ENCODE measurements around the gene GGA1.
"Not testable (repeated sequence)": the region's sequence is repeated elsewhere in the genome, so short reads cannot be mapped to it uniquely, and the experiment has no call there.

Gene GGA1

DNA sequence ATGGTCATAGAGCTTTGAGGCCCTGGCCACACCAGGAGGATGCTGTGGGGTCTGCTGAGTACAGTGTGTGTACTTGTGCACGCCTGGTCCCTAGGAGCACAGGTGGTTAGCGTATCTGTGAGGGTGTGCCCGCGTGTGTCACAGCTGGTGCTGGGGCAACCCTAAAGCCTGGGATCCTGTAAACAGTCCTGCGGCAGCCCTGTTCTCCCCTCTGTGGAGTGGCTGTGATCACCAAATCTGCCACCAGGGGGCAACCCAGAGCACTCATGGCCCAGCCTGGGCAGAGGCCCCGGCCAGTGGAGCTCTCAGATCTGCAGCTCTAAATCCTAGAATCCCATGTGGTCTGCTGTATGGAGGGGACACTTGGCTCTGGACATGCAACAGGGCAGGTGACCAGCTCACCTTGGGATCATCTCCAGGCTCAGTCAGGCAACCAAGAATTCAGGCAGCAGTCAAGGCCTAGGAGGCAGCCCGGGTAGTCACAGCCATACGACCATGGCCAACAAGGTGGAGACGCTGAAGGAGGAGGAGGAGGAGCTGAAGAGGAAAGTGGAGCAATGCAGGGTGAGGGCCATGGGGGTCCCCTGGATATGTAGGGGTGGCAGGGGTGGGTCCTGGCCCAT lies 34.7 kb downstream of the GGA1 start:
- peak; percentile 77 for DNase-seq (ENCODE audit: low read depth)
- TF ChIP-seq, protein P1, sequence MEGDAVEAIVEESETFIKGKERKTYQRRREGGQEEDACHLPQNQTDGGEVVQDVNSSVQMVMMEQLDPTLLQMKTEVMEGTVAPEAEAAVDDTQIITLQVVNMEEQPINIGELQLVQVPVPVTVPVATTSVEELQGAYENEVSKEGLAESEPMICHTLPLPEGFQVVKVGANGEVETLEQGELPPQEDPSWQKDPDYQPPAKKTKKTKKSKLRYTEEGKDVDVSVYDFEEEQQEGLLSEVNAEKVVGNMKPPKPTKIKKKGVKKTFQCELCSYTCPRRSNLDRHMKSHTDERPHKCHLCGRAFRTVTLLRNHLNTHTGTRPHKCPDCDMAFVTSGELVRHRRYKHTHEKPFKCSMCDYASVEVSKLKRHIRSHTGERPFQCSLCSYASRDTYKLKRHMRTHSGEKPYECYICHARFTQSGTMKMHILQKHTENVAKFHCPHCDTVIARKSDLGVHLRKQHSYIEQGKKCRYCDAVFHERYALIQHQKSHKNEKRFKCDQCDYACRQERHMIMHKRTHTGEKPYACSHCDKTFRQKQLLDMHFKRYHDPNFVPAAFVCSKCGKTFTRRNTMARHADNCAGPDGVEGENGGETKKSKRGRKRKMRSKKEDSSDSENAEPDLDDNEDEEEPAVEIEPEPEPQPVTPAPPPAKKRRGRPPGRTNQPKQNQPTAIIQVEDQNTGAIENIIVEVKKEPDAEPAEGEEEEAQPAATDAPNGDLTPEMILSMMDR (IDR thresholded peaks at IDR 0.05; ENCODE audit: low read depth, low read length), result peak; percentile 89
- TF ChIP-seq POLR2A (IDR thresholded peaks at IDR 0.05; ENCODE audit: extremely low read depth, insufficient read length), result no peak
- TF ChIP-seq, protein P2, sequence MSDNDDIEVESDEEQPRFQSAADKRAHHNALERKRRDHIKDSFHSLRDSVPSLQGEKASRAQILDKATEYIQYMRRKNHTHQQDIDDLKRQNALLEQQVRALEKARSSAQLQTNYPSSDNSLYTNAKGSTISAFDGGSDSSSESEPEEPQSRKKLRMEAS (IDR thresholded peaks at IDR 0.05; ENCODE audit: low read depth, low read length), result 0 out of 2 replicates have a peak, but pooled peaks have one; percentile 21
- no peak overlapping the region for H3K4me3 ChIP-seq (ENCODE audit: low read depth, low read length)

DNA sequence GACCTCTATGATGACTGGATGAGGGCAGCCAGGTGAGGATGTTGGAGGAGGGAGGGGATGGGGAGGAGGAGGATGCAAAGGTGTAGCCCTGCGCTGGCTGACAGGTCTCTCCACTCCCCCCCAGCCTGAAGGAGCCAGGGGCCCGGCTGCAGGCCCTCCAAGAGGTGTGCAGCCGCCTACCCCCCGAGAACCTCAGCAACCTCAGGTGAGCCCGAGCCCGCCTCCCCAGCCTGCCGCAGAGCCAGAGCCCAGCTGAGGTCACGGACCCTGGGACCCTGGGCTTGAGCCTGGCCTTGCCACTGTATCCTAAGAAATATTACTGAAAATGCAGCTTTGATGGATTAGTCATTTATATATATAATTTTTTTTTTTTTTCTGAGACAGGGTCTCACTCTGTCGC lies 38.7 kb downstream of the GGA1 start:
- no peak overlapping the region for H3K4me3 ChIP-seq (ENCODE audit: low read depth, low read length)
- TF ChIP-seq, protein P1 (IDR thresholded peaks at IDR 0.05; ENCODE audit: low read depth, low read length), result no peak
- TF ChIP-seq MYC (IDR thresholded peaks at IDR 0.05; ENCODE audit: low read depth, low read length), result no peak
- TF ChIP-seq, protein P2 (IDR thresholded peaks at IDR 0.05; ENCODE audit: low read depth, low read length), result no peak
- no peak for TF ChIP-seq POLR2A (IDR thresholded peaks at IDR 0.05; ENCODE audit: extremely low read depth, insufficient read length)

GRCh38 chr22:37647928-37648327 lies 39.3 kb downstream of the GGA1 start:
- no peak overlapping the region for H3K4me3 ChIP-seq (ENCODE audit: low read depth, low read length)
- TF ChIP-seq MYC (IDR thresholded peaks at IDR 0.05; ENCODE audit: low read depth, low read length), result no peak
- TF ChIP-seq POLR2A (IDR thresholded peaks at IDR 0.05; ENCODE audit: extremely low read depth, insufficient read length), result no peak
- DNase-seq (ENCODE audit: low read depth), result no peak

More for the DNA sequence above, 38.7 kb downstream of the GGA1 start:
- no peak for DNase-seq (ENCODE audit: low read depth)

DNA sequence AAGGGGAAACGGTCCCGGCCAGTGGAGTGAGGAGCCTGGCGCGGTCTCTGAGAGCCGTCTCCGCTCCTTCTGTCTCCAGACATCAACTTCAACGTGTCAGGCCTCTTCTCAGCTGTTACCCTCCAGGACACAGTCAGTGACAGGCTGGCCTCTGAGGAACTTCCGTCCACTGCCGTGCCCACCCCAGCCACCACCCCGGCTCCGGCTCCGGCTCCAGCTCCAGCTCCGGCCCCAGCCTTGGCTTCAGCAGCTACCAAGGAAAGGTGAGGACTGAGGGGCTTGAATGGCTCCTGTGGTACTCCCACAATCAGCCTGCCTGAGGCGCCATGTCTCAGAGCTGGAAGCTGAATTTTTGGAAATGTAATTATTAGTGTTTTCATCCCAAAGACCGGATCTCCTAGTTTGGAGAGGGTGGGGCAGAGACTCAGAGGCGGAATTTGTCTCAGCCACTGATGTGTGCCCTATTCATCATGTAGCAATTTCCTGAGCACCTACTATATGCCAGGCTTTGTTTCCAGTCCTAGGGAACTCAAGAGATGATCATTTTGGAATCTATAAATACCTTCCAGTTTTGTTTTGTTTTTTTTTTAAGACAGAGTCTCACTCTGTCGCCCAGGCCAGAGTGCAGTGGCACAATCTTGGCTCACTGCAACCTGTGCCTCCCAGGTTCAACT lies 42.0 kb downstream of the GGA1 start:
- no peak for DNase-seq (ENCODE audit: low read depth)
- no peak overlapping the region for H3K4me3 ChIP-seq (ENCODE audit: low read depth, low read length)
- no peak for TF ChIP-seq MYC (IDR thresholded peaks at IDR 0.05; ENCODE audit: low read depth, low read length)
- TF ChIP-seq POLR2A (IDR thresholded peaks at IDR 0.05; ENCODE audit: extremely low read depth, insufficient read length), result no peak
- TF ChIP-seq, protein P1 (IDR thresholded peaks at IDR 0.05; ENCODE audit: low read depth, low read length), result no peak
- TF ChIP-seq, protein P2 (IDR thresholded peaks at IDR 0.05; ENCODE audit: low read depth, low read length), result no peak

- H3K4me3 ChIP-seq (ENCODE audit: low read depth, low read length), result no peak overlapping the region
- TF ChIP-seq, protein P1 (IDR thresholded peaks at IDR 0.05; ENCODE audit: low read depth, low read length), result no peak
- TF ChIP-seq, protein P2 (IDR thresholded peaks at IDR 0.05; ENCODE audit: low read depth, low read length), result no peak
- no peak for TF ChIP-seq MYC (IDR thresholded peaks at IDR 0.05; ENCODE audit: low read depth, low read length)
- no peak for TF ChIP-seq POLR2A (IDR thresholded peaks at IDR 0.05; ENCODE audit: extremely low read depth, insufficient read length)
- no peak for DNase-seq (ENCODE audit: low read depth)
Measured at GRCh38 chr22:37654563-37655251, 46.1 kb downstream of the GGA1 start.

DNA sequence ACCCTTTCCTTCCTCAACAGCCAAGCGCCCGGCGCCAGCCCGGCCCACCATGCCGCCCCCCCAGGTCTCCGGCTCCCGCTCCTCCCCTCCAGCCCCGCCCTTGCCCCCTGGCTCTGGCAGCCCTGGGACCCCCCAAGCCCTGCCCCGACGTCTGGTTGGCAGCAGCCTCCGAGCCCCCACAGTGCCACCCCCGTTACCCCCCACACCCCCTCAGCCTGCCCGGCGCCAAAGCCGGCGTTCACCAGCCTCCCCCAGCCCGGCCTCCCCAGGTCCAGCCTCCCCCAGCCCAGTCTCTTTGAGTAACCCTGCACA lies 46.6 kb downstream of the GGA1 start:
- TF ChIP-seq, protein P1 (IDR thresholded peaks at IDR 0.05; ENCODE audit: low read depth, low read length), result no peak
- TF ChIP-seq POLR2A (IDR thresholded peaks at IDR 0.05; ENCODE audit: extremely low read depth, insufficient read length), result no peak
- TF ChIP-seq, protein P2 (IDR thresholded peaks at IDR 0.05; ENCODE audit: low read depth, low read length), result no peak
- TF ChIP-seq MYC (IDR thresholded peaks at IDR 0.05; ENCODE audit: low read depth, low read length), result no peak
- no peak for DNase-seq (ENCODE audit: low read depth)

DNA sequence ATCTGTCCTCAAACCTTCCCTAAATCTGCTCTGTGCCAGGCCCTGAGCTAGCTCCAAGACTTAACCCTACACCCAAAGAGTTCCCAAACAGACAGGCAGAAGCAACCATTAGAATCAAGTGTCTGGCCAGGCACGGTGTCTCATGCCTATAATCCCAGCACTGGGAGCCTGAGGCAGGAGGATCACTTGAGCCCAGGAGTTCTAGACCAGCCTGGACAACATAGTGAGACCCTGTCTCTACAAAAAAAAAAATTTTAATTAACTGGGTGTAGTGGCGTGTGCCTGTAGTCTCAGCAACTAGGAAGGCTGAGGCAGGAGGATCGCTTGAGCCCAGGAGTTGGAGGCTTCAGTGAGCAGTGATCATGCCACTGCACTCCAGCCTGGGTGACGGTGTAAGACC lies 47.9 kb downstream of the GGA1 start:
- not testable (repeated sequence) for DNase-seq (ENCODE audit: low read depth); H3K4me3 ChIP-seq (ENCODE audit: low read depth, low read length)

More for the DNA sequence above, 46.6 kb downstream of the GGA1 start:
- no peak overlapping the region for H3K4me3 ChIP-seq (ENCODE audit: low read depth, low read length)
